HG03432 (cell line): ENCODE data around the gene GPC6.

ENCODE experiments used
- ATAC-seq: cut with Tn5 transposase; IDR thresholded peaks from one replicate; pipeline ENCODE4 v1.9.1; 2021; ENCODE audit warnings: mild to moderate bottlenecking, moderate library complexity; ENCODE audit not compliant: unreplicated experiment

GPC6 gene

GRCh38 chr13:93882086-93882651, 655.6 kb downstream of the GPC6 start:
- no peak for ATAC-seq

- ATAC-seq = no peak
These were observed 662.9 kb downstream of the GPC6 start for GRCh38 chr13:93889430-93889951.

GRCh38 chr13:93899981-93900380, 673.4 kb downstream of the GPC6 start:
- no peak for ATAC-seq

GRCh38 chr13:93900731-93901130, 674.1 kb downstream of the GPC6 start:
- ATAC-seq = no peak

- no peak for ATAC-seq
These were observed 677.3 kb downstream of the GPC6 start for GRCh38 chr13:93903909-93904308.

GRCh38 chr13:93915269-93915809, 688.7 kb downstream of the GPC6 start:
- no peak for ATAC-seq

- no peak for ATAC-seq
These were observed 695.7 kb downstream of the GPC6 start for GRCh38 chr13:93922063-93922855.

GRCh38 chr13:93925990-93926389, 699.4 kb downstream of the GPC6 start:
- ATAC-seq = no peak

GRCh38 chr13:93926425-93926824, 699.8 kb downstream of the GPC6 start:
- no peak for ATAC-seq

GRCh38 chr13:93927431-93927830, 700.8 kb downstream of the GPC6 start:
- ATAC-seq = no peak

GRCh38 chr13:93932901-93933300, 706.3 kb downstream of the GPC6 start:
- ATAC-seq = no peak

GRCh38 chr13:93936901-93937300, 710.3 kb downstream of the GPC6 start:
- ATAC-seq = no peak

- no peak for ATAC-seq
These were observed 714.8 kb downstream of the GPC6 start for GRCh38 chr13:93941444-93941843.

GRCh38 chr13:93942016-93942415, 715.4 kb downstream of the GPC6 start:
- no peak for ATAC-seq

GRCh38 chr13:93945621-93946020, 719.0 kb downstream of the GPC6 start:
- ATAC-seq = no peak

GRCh38 chr13:93946994-93947393, 720.4 kb downstream of the GPC6 start:
- no peak for ATAC-seq

GRCh38 chr13:93947651-93948050, 721.0 kb downstream of the GPC6 start:
- no peak for ATAC-seq

- ATAC-seq = no peak
These were observed 721.7 kb downstream of the GPC6 start for GRCh38 chr13:93948162-93948922.

- no peak for ATAC-seq
These were observed 724.5 kb downstream of the GPC6 start for GRCh38 chr13:93951108-93951507.

- ATAC-seq = no peak
These were observed 725.3 kb downstream of the GPC6 start for GRCh38 chr13:93951951-93952350.

- no peak for ATAC-seq
These were observed 727.2 kb downstream of the GPC6 start for GRCh38 chr13:93953841-93954240.
